Spleen (tissue), 11 donors: ENCODE data around the gene KCNJ5. TPM values are rescaled to one million over a fixed set of nuclear protein-coding genes. Genes with fewer than 3 reads are reported as not detected.
A peak's percentile ranks its signal among the peaks of the same experiment; 100 is the strongest.

ENCODE experiments used
- DNase-seq: peaks from one replicate; pipeline ENCODE4 v3.0.0-alpha.2; 2020
- H3K27ac ChIP-seq, 8 donors: fragments of 200-600 bp; sonication (generic) in 7 of 8; 1 replicate in 4 of 8; 2 replicates in 4 of 8; pipeline versions ENCODE4 v1.5.0 to v1.8.0; 2016 to 2021; ENCODE audit warnings: inconsistent platforms in 4 of 8, mild to moderate bottlenecking in 4 of 8, moderate library complexity in 1 of 8
- H3K27me3 ChIP-seq, 7 donors: fragments of 200-600 bp; sonication (generic) in 6 of 7; replicated peaks in 1 of 7; 1 replicate in 4 of 7; 2 replicates in 3 of 7; pipeline versions ENCODE4 v1.5.0 to v1.8.0; 2016 to 2021; ENCODE audit warnings: inconsistent platforms in 3 of 7, mild to moderate bottlenecking in 1 of 7
- H3K36me3 ChIP-seq, 6 donors: fragments of 200-600 bp; sonication (generic) in 5 of 6; 1 replicate in 4 of 6; 2 replicates in 2 of 6; pipeline versions ENCODE4 v1.5.0 to v1.8.0; 2016 to 2021; ENCODE audit warnings: inconsistent platforms in 2 of 6
- H3K4me1 ChIP-seq, 6 donors: fragments of 200-600 bp; sonication (generic) in 5 of 6; 1 replicate in 3 of 6; 2 replicates in 3 of 6; pipeline versions ENCODE4 v1.5.0 to v1.8.0; 2016 to 2021; ENCODE audit warnings: inconsistent platforms in 3 of 6
- H3K4me3 ChIP-seq, 8 donors: fragments of 200-600 bp; sonication (generic) in 7 of 8; 1 replicate in 4 of 8; 2 replicates in 4 of 8; pipeline versions ENCODE4 v1.5.0 to v1.8.0; 2016 to 2021; ENCODE audit warnings: inconsistent platforms in 4 of 8, mild to moderate bottlenecking in 4 of 8, moderate library complexity in 2 of 8
- H3K9me3 ChIP-seq, 8 donors: fragments of 200-600 bp; sonication (generic) in 7 of 8; 1 replicate in 4 of 8; 2 replicates in 4 of 8; pipeline versions ENCODE4 v1.5.0 to v1.8.0; 2016 to 2021; ENCODE audit warnings: inconsistent platforms in 4 of 8
- CTCF ChIP-seq, 11 experiments: fragments of 200-600 bp in 7 of 11; fragments of 450-650 bp in 4 of 11; sonication (generic) in 4 of 11; IDR thresholded peaks in 8 of 11; conservative IDR thresholded peaks in 3 of 11; 1 replicate in 7 of 11; 2 replicates in 4 of 11; pipeline versions ENCODE4 v1.4.0 to v1.8.0; 2016 to 2021; ENCODE audit warnings: antibody characterized with exemption in 11 of 11, inconsistent platforms in 4 of 11, mild to moderate bottlenecking in 1 of 11
- POLR2A ChIP-seq, 3 donors: fragments of 450-650 bp; IDR thresholded peaks; one replicate each; pipeline ENCODE4 v1.5.1; 2017; ENCODE audit warnings: antibody characterized with exemption in 3 of 3, mild to moderate bottlenecking in 1 of 3
- POLR2AphosphoS5 ChIP-seq, 3 donors: sonication (generic); formaldehyde crosslinking; IDR thresholded peaks; one replicate each; pipeline ENCODE4 v1.5.1; 2017; ENCODE audit warnings: antibody characterized with exemption in 3 of 3
- WGBS, 5 donors: extraction: QIAGEN DNeasy Blood & Tissue Kit in 3 of 5; methylation state at CpG; one replicate each; pipeline versions ENCODE4 v1.1.5 to v1.1.7; 2013 to 2018; 5-methylcytosine and 5-hydroxymethylcytosine counted together
- intact Hi-C: fragments of 100-400 bp; cut with DNase I; formaldehyde crosslinking; loops from one replicate; pipeline ENCODE4 v1.15.0; 2023; ENCODE audit warnings: low total_unique reads
- polyA plus RNA-seq, 3 donors: library from polyadenylated mRNA; stranded (reverse); fragments of 200-250 nt; gene quantifications; one replicate each; pipeline ENCODE4 v1.2.1, GENCODE V29; 2013
- total RNA-seq, 7 donors: library from RNA; depleted of rRNA in 3 of 7; stranded (reverse); fragments of >200 nt in 3 of 7; fragmentation: NEBNext Ultra II Directional in 4 of 7; extraction: Animal tissue kit (Norgen Biotek cat#: 25700) in 4 of 7; gene quantifications; one replicate each; pipeline versions ENCODE4 v1.1.0 to v1.2.1, GENCODE V29; 2016 to 2021
- donor health status: healthy with polysubstance abuse.
- donor health status: DM: no; HTN: no; CAD: no; lungs with moderate emphysema.
- donor health status: DM: no; HTN: no; CAD: no.
- donor health status: Bipolar disorder and iron deficiency.
- donor health status: healthy.
- donor health status: DM: no; HTN: no; CAD: no.
- donor health status: DM: yes; HTN: yes; CAD: no.

Gene KCNJ5
- total and polyA plus RNA-seq, 10 donors = 0.42 to 45.4 (median 12.0) TPM

- no peak overlapping the region for H3K4me3 ChIP-seq
- intact Hi-C loops = no loop called here
- peaks cover 0 to 42% (median 0%) of the 10 kb centered on the region in 7 donors for H3K27me3 ChIP-seq
- DNase-seq = no peak
- no peak for TF ChIP-seq POLR2AphosphoS5 (IDR thresholded peaks at IDR 0.05)
- TF ChIP-seq POLR2A (IDR thresholded peaks at IDR 0.05) = no peak
- H3K4me1 ChIP-seq = peaks cover 5 to 36% (median 30%) of the 10 kb centered on the region in 6 donors
- WGBS, 5 donors = 87 to 98% (median 95%) methylated on average over 17 of the region's 17 CpGs
- peaks cover 0 to 30% (median 0%) of the 10 kb centered on the region in 6 donors for H3K36me3 ChIP-seq
- no peaks in the 10 kb centered on the region for H3K9me3 ChIP-seq
- H3K27ac ChIP-seq = no peak overlapping the region
Measured at GRCh38 chr11:128911239-128911638, 20.1 kb downstream of the KCNJ5 start.

DNA sequence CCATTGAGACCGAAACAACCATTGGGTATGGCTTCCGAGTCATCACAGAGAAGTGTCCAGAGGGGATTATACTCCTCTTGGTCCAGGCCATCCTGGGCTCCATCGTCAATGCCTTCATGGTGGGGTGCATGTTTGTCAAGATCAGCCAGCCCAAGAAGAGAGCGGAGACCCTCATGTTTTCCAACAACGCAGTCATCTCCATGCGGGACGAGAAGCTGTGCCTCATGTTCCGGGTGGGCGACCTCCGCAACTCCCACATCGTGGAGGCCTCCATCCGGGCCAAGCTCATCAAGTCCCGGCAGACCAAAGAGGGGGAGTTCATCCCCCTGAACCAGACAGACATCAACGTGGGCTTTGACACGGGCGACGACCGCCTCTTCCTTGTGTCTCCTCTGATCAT, 20.5 kb downstream of the KCNJ5 start:
- intact Hi-C loops = no loop called here
- WGBS, 5 donors = 90 to 99% (median 95%) methylated on average over 16 to 18 of the region's 18 CpGs
- no peak for DNase-seq

DNA sequence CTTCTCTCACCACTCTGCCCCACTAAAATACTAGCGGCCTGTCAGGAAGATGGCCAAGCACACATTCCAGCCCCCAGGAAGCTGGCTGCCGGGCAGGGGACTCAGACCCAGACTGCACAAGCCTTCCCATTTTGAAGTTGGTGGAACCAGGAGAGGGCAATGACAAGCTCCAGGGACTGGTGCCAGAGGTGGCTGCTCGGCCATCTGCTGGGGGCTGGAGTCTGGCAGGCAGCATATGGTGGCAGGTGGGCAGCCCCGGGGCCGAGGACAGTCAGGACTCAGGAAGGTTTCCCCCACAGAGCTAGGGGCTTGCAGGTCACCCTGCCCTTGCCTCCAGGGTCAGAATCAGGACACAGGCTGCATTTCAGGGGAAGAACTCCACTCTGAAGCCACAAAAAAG, 22.6 kb downstream of the KCNJ5 start:
- 86 to 96% (median 92%) methylated on average over 5 of the region's 5 CpGs for WGBS, 5 donors
- peak; percentile 41 for DNase-seq
- Histone ChIP-seq H3K27me3 (peaks cover 0 to 18% (median 0%) of the 10 kb centered on the region in 7 donors), H3K36me3 (peaks cover 0 to 33% (median 0%) of the 10 kb centered on the region in 6 donors), H3K4me3 (no peak overlapping the region), H3K9me3 (no peaks in the 10 kb centered on the region), H3K27ac (no peak overlapping the region), H3K4me1 (peaks cover 0 to 22% (median 10%) of the 10 kb centered on the region in 6 donors)
- intact Hi-C loops = no loop called here
- TF ChIP-seq POLR2AphosphoS5 (IDR thresholded peaks at IDR 0.05) = no peak
- no peak for TF ChIP-seq CTCF (IDR thresholded peaks at IDR 0.05 in 8 of 11, conservative IDR thresholded peaks at IDR 0.05 in 3 of 11)
- TF ChIP-seq POLR2A (IDR thresholded peaks at IDR 0.05) = no peak

More for the DNA sequence above, 20.5 kb downstream of the KCNJ5 start:
- H3K4me3 ChIP-seq = no peak overlapping the region
- H3K4me1 ChIP-seq = peaks cover 5 to 32% (median 25%) of the 10 kb centered on the region in 6 donors
- H3K27me3 ChIP-seq = peaks cover 0 to 37% (median 0%) of the 10 kb centered on the region in 7 donors
- TF ChIP-seq CTCF (IDR thresholded peaks at IDR 0.05 in 8 of 11, conservative IDR thresholded peaks at IDR 0.05 in 3 of 11) (no peak), POLR2AphosphoS5 (IDR thresholded peaks at IDR 0.05) (no peak), POLR2A (IDR thresholded peaks at IDR 0.05) (no peak)
- H3K9me3 ChIP-seq = no peaks in the 10 kb centered on the region
- H3K27ac ChIP-seq = no peak overlapping the region
- peaks cover 0 to 33% (median 0%) of the 10 kb centered on the region in 6 donors for H3K36me3 ChIP-seq

DNA sequence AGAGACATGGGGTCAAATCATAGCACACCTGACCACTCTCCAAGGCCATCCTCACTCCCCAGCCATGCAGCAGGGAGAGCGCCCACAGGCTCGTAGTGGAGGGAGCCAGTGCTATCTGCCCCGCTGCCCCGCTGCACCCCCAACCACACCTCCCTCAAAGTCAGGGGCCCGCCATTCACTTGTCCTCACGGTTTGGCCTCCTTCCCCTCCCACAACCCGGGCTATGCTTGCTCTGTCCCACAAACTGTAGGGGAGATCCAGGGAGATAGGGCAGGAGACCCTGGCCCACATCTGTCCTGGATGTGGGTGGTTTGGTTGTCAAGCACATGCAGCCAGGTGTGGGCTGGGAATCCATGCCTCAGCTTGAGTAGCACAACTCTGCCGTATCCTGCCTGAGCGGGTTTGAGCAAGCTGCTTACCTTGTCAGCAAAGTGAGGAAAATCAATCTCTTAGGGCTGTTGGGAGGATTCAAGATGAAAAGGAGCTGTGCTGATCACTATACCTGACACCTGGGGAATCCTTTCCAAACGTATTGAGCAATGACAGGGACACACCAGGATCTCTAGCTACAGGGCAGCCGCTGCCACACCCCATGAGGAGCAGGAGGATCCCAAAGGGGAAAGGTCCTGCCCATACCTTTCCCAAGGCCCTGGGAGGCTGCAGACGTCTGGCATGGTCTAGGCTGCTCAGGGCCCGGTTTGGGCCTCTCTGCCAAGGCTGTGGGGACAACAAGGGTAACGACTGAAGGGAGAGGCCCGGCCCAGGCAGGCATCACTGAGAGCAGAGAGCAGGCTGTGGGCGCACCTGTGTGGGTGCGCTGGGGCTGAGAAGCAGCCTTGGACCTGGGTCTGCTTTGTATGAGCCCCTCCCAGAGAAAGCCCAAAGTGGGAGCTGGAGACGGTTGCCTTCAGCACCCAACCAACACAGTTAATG, 23.3 kb downstream of the KCNJ5 start:
- TF ChIP-seq CTCF (IDR thresholded peaks at IDR 0.05 in 8 of 11, conservative IDR thresholded peaks at IDR 0.05 in 3 of 11) (no peak), POLR2A (IDR thresholded peaks at IDR 0.05) (no peak), POLR2AphosphoS5 (IDR thresholded peaks at IDR 0.05) (no peak)
- 76 to 92% (median 86%) methylated on average over 13 to 18 of the region's 18 CpGs for WGBS, 5 donors
- peaks cover 0 to 33% (median 0%) of the 10 kb centered on the region in 6 donors for H3K36me3 ChIP-seq
- H3K27ac ChIP-seq = no peak overlapping the region
- DNase-seq = peak; percentile 61
- H3K4me1 ChIP-seq = peaks cover 0 to 22% (median 6%) of the 10 kb centered on the region in 6 donors
- peaks cover 0 to 12% (median 0%) of the 10 kb centered on the region in 7 donors for H3K27me3 ChIP-seq
- H3K4me3 ChIP-seq = no peak overlapping the region
- intact Hi-C loops = no loop called here
- H3K9me3 ChIP-seq = no peaks in the 10 kb centered on the region
